OCI-LY7 (cell line): Measurements from ENCODE around the gene EXOC5. TPM values are rescaled to one million over a fixed set of nuclear protein-coding genes. Genes with fewer than 3 reads are reported as not detected.

Experiments
- BruUV-seq: library from RNA; stranded (reverse); fragments of 400-500 nt; replicated peaks from 2 replicates; lab custom pipeline; 2021; lab: Mats Ljungman, UMichigan
- CTCF ChIA-PET: fragments of 300-600 bp; sonication (Branson Sonifier 250); formaldehyde crosslinking; loops from one replicate; lab custom pipeline; 2022; ENCODE audit warnings: antibody characterized with exemption; ENCODE audit not compliant: unreplicated experiment; lab: Charles Lee
- POLR2A ChIA-PET: fragments of 300-600 bp; sonication (Branson Sonifier 250); formaldehyde crosslinking; loops from one replicate; lab custom pipeline; 2022; ENCODE audit warnings: antibody characterized with exemption; lab: Charles Lee
- DNase-seq: peaks from one replicate; pipeline ENCODE4 v3.0.0-alpha.2; 2015; ENCODE audit warnings: low spot score
- H2AFZ ChIP-seq: fragments of 200-600 bp; sonication (generic), shearing (Covaris generic); 2 replicates; pipeline ENCODE4 v1.6.1; 2014; ENCODE audit warnings: mild to moderate bottlenecking, antibody characterized with exemption, low read length, moderate library complexity
- H3K27ac ChIP-seq: fragments of 200-600 bp; sonication (generic); 2 replicates; pipeline ENCODE4 v1.5.1; 2014; ENCODE audit warnings: mixed run types, low read depth, mild to moderate bottlenecking, moderate library complexity, low read length, inconsistent platforms; ENCODE audit not compliant: poor library complexity, severe bottlenecking
- H3K36me3 ChIP-seq: fragments of 200-600 bp; sonication (generic); 2 replicates; pipeline ENCODE4 v1.6.1; 2014; ENCODE audit warnings: mild to moderate bottlenecking, antibody characterized with exemption, low read length, moderate library complexity, mixed read lengths; ENCODE audit not compliant: insufficient read depth
- H3K4me1 ChIP-seq: fragments of 200-600 bp; sonication (generic); 2 replicates; pipeline ENCODE4 v1.5.1; 2014; ENCODE audit warnings: mild to moderate bottlenecking, low read length; ENCODE audit not compliant: insufficient read depth, poor library complexity, severe bottlenecking
- H3K4me2 ChIP-seq: fragments of 200-600 bp; sonication (generic); 2 replicates; pipeline ENCODE4 v1.6.1; 2014; ENCODE audit warnings: mild to moderate bottlenecking, low read length
- H3K4me3 ChIP-seq: fragments of 200-600 bp; sonication (generic); 2 replicates; pipeline ENCODE4 v1.5.1; 2014; ENCODE audit warnings: mild to moderate bottlenecking, low read depth, low read length; ENCODE audit not compliant: poor library complexity, severe bottlenecking
- H3K79me2 ChIP-seq: fragments of 200-600 bp; sonication (generic); 2 replicates; pipeline ENCODE4 v1.6.1; 2016; ENCODE audit warnings: low read depth, mild to moderate bottlenecking, low read length, moderate library complexity, mixed read lengths; ENCODE audit not compliant: insufficient read depth
- H3K9me2 ChIP-seq: fragments of 200-600 bp; sonication (generic); 2 replicates; pipeline ENCODE4 v1.6.1; 2016; ENCODE audit warnings: mild to moderate bottlenecking, low read length, mixed read lengths; ENCODE audit not compliant: insufficient read depth
- H3K9me3 ChIP-seq: fragments of 200-600 bp; sonication (generic); 2 replicates; pipeline ENCODE4 v1.6.1; 2014; ENCODE audit warnings: mild to moderate bottlenecking, mixed run types, low read length, mixed read lengths
- H4K20me1 ChIP-seq: fragments of 200-600 bp; sonication (generic); 2 replicates; pipeline ENCODE4 v1.6.1; 2014; ENCODE audit warnings: mild to moderate bottlenecking, antibody characterized with exemption, low read length, moderate library complexity, mixed read lengths; ENCODE audit not compliant: insufficient read depth
- EZH2phosphoT487 ChIP-seq: fragments of 200-600 bp; sonication (generic); IDR thresholded peaks from 2 replicates; pipeline ENCODE4 v1.6.1; 2018; ENCODE audit warnings: low read depth, borderline replicate concordance, mild to moderate bottlenecking, mixed run types, antibody characterized with exemption, low read length, moderate library complexity, mixed read lengths
- intact Hi-C: fragments of 100-400 bp; cut with micrococcal nuclease; formaldehyde crosslinking; loops from one replicate; pipeline ENCODE4 v1.10.0; 2022; ENCODE audit not compliant: unreplicated experiment
- total RNA-seq, 2 experiments: library from RNA; depleted of rRNA in 1 of 2; stranded (reverse); fragments of >200 nt in 1 of 2; shearing (Covaris generic) in 1 of 2; gene quantifications; 2 replicates each; pipeline ENCODE4 v1.2.3, GENCODE V29; 2014 to 2022
- TF ChIP-seq, protein P1 (sequence below): fragments of 200-600 bp; sonication (generic); conservative IDR thresholded peaks from 2 replicates; pipeline ENCODE4 v1.5.1; 2014; ENCODE audit warnings: mild to moderate bottlenecking, antibody characterized with exemption, low read length, moderate library complexity, mixed read lengths

EXOC5 gene
- total RNA-seq, 2 experiments from 2014 or later = 26.9 to 69.4 TPM

DNA sequence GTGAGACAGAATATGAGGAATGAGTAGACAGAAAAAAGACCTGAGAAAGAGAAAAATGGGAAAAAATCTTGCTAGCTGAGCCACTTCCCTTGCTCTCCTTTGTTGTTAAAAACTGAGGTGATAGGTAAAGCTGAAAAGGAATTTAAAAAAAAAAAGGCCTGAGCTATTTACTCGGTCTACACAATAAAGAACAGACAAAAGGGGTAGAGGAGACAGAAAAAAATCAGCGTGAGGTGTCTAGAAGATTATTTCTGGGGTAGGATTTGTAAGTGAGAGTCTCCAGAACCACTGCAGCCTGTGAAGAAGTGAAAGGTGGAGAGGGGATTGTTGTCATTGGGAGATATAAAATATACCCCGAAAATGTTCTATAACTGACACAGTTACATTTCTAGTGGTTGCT, 98.8 kb downstream of the EXOC5 start:
- H2AFZ ChIP-seq = no peak overlapping the region; the same call in 1 of the 2 replicates
- H3K4me2 ChIP-seq = no peak overlapping the region
- H3K36me3 ChIP-seq = no peaks in the 10 kb centered on the region
- TF ChIP-seq EZH2phosphoT487 = no peak
- TF ChIP-seq, protein P1, sequence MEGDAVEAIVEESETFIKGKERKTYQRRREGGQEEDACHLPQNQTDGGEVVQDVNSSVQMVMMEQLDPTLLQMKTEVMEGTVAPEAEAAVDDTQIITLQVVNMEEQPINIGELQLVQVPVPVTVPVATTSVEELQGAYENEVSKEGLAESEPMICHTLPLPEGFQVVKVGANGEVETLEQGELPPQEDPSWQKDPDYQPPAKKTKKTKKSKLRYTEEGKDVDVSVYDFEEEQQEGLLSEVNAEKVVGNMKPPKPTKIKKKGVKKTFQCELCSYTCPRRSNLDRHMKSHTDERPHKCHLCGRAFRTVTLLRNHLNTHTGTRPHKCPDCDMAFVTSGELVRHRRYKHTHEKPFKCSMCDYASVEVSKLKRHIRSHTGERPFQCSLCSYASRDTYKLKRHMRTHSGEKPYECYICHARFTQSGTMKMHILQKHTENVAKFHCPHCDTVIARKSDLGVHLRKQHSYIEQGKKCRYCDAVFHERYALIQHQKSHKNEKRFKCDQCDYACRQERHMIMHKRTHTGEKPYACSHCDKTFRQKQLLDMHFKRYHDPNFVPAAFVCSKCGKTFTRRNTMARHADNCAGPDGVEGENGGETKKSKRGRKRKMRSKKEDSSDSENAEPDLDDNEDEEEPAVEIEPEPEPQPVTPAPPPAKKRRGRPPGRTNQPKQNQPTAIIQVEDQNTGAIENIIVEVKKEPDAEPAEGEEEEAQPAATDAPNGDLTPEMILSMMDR = no peak
- H3K4me3 ChIP-seq = no peak overlapping the region
- H3K9me2 ChIP-seq = no peaks in the 10 kb centered on the region
- POLR2A ChIA-PET = no interaction called here
- no peak overlapping the region for H3K27ac ChIP-seq
- no peaks in the 10 kb centered on the region for H3K9me3 ChIP-seq
- no peaks in the 10 kb centered on the region for H3K79me2 ChIP-seq
- BruUV-seq = no TSS peak
- no peak for DNase-seq
- H3K4me1 ChIP-seq = no peaks in the 10 kb centered on the region
- no peaks in the 10 kb centered on the region for H4K20me1 ChIP-seq
- CTCF ChIA-PET = no interaction called here
- intact Hi-C loops = no loop called here

DNA sequence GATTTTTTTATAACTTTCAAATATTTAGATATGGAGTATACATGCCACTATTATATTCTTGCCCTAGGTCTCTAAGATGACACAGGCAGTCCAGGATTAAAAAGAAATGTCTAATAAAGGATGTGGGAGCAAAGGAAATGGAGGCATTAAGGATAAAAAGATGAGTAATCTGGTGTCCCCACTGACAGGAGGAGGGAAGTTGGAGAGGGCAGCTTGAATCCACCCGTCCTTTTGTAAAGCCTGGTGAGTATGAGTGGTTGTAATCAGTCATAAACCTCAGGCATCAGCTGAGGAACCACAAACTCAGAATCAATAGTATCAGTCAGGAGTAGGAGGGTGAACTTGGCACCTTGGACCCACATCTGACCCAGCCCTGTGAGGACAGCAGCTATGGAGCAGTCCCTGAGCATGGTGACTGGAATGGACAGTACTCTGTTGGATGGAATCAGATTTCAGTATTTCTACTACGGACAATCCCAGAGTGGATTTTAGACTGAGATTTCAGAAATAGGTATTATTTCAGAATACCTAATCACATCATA, 100.5 kb downstream of the EXOC5 start:
- TF ChIP-seq EZH2phosphoT487 = no peak
- TF ChIP-seq, protein P1 = no peak
- no TSS peak for BruUV-seq
- Histone ChIP-seq H3K27ac (no peak overlapping the region), H3K9me2 (no peaks in the 10 kb centered on the region), H4K20me1 (no peaks in the 10 kb centered on the region), H3K4me1 (no peaks in the 10 kb centered on the region), H3K4me3 (no peak overlapping the region), H3K36me3 (no peaks in the 10 kb centered on the region), H3K9me3 (no peaks in the 10 kb centered on the region), H3K79me2 (no peaks in the 10 kb centered on the region), H3K4me2 (no peak overlapping the region), H2AFZ (no peak overlapping the region)
- CTCF ChIA-PET = no interaction called here
- DNase-seq = no peak
- intact Hi-C loops = no loop called here
- POLR2A ChIA-PET = no interaction called here

DNA sequence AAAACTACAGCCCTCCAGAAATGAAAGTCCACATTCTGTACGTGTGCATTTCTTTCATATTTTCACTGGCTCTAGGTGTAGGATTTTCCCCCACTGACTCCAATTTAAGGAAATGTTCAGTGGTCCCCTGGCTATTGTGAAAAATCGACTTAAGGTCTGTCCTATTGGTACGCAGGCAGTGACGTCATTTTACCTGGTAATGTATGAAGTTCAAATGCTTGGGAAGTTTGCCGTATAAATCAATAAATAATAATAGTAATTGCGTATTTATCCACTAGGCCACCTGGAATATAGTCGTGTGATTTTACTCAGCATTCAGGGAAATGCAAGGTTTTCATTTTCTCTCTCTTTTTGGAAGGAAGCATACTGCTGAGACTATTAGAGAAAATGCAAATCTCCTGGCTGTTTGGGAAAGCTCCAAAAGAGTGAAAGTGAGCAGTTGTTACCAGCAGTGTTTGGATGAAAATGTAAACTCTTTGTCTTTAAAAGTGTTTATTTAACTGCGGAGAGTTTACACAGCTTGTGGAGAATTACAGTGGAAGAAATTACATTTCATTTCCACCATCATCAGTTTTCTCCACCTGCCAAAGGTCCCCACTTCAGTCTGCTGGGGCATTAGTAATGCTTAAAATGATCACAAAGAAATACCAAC, 107.0 kb downstream of the EXOC5 start:
- ChIA-PET CTCF (no interaction called here), POLR2A (no interaction called here)
- no TSS peak for BruUV-seq
- TF ChIP-seq, protein P1 = no peak
- TF ChIP-seq EZH2phosphoT487 = no peak
- no peak overlapping the region for H2AFZ ChIP-seq
- no peak overlapping the region for H3K27ac ChIP-seq
- H3K9me3 ChIP-seq = no peaks in the 10 kb centered on the region
- no peaks in the 10 kb centered on the region for H3K9me2 ChIP-seq
- no peaks in the 10 kb centered on the region for H3K4me1 ChIP-seq
- H4K20me1 ChIP-seq = no peaks in the 10 kb centered on the region
- DNase-seq = no peak
- intact Hi-C loops = no loop called here
- H3K4me3 ChIP-seq = no peak overlapping the region
- H3K79me2 ChIP-seq = no peaks in the 10 kb centered on the region
- no peak overlapping the region for H3K4me2 ChIP-seq
- H3K36me3 ChIP-seq = no peaks in the 10 kb centered on the region
